ENCODE data around the gene SYNJ1. TPM values are rescaled to one million over a fixed set of nuclear protein-coding genes. Genes with fewer than 3 reads are reported as not detected.

SYNJ1 gene
- total and polyA plus RNA-seq, 2 of the 13 experiments (the other 11 are each of a cell fraction or from before 2014, with no cell fraction given) = 2.0 to 2.7 TPM

GRCh38 chr21:32727687-32728455, at the start of gene SYNJ1 (continued):
- TF ChIP-seq ZSCAN30 (CRISPR knock-in tag; IDR thresholded peaks at IDR 0.05) (0 out of 2 replicates have a peak, but pooled peaks have one; percentile 88), KDM4B (CRISPR knock-in tag; IDR thresholded peaks at IDR 0.05) (peak; percentile 47; the same call in 1 of the 2 replicates), ZNF777 (CRISPR knock-in tag; IDR thresholded peaks at IDR 0.05) (peak; percentile 80), DMAP1 (CRISPR knock-in tag; IDR thresholded peaks at IDR 0.05) (peak; percentile 43), RAD21 (CRISPR knock-in tag; IDR thresholded peaks at IDR 0.05) (peak; percentile 45), NCOR1 (IDR thresholded peaks at IDR 0.05; ENCODE audit: borderline replicate concordance, low read length) (no peak), GLMP (CRISPR knock-in tag; IDR thresholded peaks at IDR 0.05; ENCODE audit: borderline replicate concordance) (no peak), CTCF (CRISPR knock-in tag; IDR thresholded peaks at IDR 0.05) (peak; percentile 27; the same call in 1 of the 2 replicates), CCDC6 (CRISPR knock-in tag; IDR thresholded peaks at IDR 0.05) (peak; percentile 64; the same call in 1 of the 2 replicates), BHLHE40 (IDR thresholded peaks at IDR 0.05; ENCODE audit: low read length) (no peak), CEBPZ (IDR thresholded peaks at IDR 0.05; ENCODE audit: low read length) (no peak), ZNF264 (CRISPR knock-in tag; IDR thresholded peaks at IDR 0.05) (no peak), YEATS2 (CRISPR knock-in tag; IDR thresholded peaks at IDR 0.05; ENCODE audit: borderline replicate concordance) (peak; percentile 71; the same call in 1 of the 2 replicates)
- TF ChIP-seq, protein P1, sequence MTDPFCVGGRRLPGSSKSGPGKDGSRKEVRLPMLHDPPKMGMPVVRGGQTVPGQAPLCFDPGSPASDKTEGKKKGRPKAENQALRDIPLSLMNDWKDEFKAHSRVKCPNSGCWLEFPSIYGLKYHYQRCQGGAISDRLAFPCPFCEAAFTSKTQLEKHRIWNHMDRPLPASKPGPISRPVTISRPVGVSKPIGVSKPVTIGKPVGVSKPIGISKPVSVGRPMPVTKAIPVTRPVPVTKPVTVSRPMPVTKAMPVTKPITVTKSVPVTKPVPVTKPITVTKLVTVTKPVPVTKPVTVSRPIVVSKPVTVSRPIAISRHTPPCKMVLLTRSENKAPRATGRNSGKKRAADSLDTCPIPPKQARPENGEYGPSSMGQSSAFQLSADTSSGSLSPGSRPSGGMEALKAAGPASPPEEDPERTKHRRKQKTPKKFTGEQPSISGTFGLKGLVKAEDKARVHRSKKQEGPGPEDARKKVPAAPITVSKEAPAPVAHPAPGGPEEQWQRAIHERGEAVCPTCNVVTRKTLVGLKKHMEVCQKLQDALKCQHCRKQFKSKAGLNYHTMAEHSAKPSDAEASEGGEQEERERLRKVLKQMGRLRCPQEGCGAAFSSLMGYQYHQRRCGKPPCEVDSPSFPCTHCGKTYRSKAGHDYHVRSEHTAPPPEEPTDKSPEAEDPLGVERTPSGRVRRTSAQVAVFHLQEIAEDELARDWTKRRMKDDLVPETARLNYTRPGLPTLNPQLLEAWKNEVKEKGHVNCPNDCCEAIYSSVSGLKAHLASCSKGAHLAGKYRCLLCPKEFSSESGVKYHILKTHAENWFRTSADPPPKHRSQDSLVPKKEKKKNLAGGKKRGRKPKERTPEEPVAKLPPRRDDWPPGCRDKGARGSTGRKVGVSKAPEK (CRISPR knock-in tag; IDR thresholded peaks at IDR 0.05; ENCODE audit: borderline replicate concordance) = no peak
